ENCODE data around the gene OBP2A. TPM values are rescaled to one million over a fixed set of nuclear protein-coding genes. Genes with fewer than 3 reads are reported as not detected.

OBP2A gene
- total and polyA plus RNA-seq, 3 donors from 2014 or later: 11.8 to 19.0 (median 13.9) TPM

DNA sequence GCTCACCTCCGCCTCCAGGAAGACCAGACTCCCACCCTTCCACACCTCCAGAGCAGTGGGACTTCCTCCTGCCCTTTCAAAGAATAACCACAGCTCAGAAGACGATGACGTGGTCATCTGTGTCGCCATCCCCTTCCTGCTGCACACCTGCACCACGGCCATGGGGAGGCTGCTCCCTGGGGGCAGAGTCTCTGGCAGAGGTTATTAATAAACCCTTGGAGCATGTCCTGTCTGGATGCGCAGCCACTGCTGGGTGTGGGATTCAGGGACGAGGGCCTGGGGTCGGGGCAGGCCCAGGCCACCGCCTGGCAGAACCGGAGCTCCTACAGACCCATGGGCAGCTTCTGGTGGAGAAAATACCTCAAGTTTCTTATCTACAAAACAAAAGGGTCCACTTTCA is 20.6 kb downstream of the OBP2A start:
- no peak overlapping the region for H3K27ac ChIP-seq
- WGBS, 2 donors: 72 to 81% methylated on average over 10 of the region's 10 CpGs
- H3K4me1 ChIP-seq: no peaks in the 10 kb centered on the region
- no peaks in the 10 kb centered on the region for H3K9me3 ChIP-seq
- H3K4me3 ChIP-seq: no peak overlapping the region
- no peak for TF ChIP-seq CTCF (IDR thresholded peaks at IDR 0.05)
- TF ChIP-seq POLR2A (IDR thresholded peaks at IDR 0.05): no peak
- DNase-seq: no peak
- no peaks in the 10 kb centered on the region for H3K27me3 ChIP-seq
- intact Hi-C loops (cut with DNase I; ENCODE audit: low total_unique reads): no loop called here
- H3K36me3 ChIP-seq (ENCODE audit: low read depth, missing control alignments): no peaks in the 10 kb centered on the region

GRCh38 chr9:135567311-135567710 is 21.4 kb downstream of the OBP2A start:
- H3K27me3 ChIP-seq: no peaks in the 10 kb centered on the region
- TF ChIP-seq CTCF (IDR thresholded peaks at IDR 0.05): no peak
- no peak for TF ChIP-seq POLR2A (IDR thresholded peaks at IDR 0.05)
- H3K9me3 ChIP-seq: no peaks in the 10 kb centered on the region
- no peaks in the 10 kb centered on the region for H3K36me3 ChIP-seq (ENCODE audit: low read depth, missing control alignments)
- no peak overlapping the region for H3K4me3 ChIP-seq
- WGBS, 2 donors: 63 to 72% methylated on average over 9 of the region's 9 CpGs
- no peak overlapping the region for H3K27ac ChIP-seq
- DNase-seq: no peak
- intact Hi-C loops (cut with DNase I; ENCODE audit: low total_unique reads): no loop called here
- H3K4me1 ChIP-seq: no peaks in the 10 kb centered on the region

DNA sequence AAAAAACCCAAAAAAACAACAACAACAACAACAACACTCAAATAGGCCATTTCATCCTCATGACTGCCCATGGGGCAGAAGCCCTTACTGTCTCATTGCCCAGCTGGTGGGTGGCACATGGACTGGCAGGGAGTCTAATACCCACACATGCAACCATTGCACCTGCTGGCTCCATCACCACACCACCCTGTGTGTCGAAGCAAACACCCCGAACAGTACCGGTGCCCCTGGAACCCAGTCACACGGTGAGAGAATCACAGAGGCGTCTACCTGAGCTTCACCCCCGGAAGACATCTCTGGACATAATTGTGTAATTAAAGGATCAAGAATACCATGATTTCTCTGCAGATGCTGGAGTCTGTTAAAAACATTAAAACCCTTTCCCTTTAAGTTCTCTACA is 22.1 kb downstream of the OBP2A start:
- intact Hi-C loops (cut with DNase I; ENCODE audit: low total_unique reads): no loop called here
- Histone ChIP-seq H3K27me3 (no peaks in the 10 kb centered on the region), H3K4me3 (no peak overlapping the region), H3K9me3 (no peaks in the 10 kb centered on the region), H3K27ac (no peak overlapping the region), H3K36me3 (ENCODE audit: low read depth, missing control alignments) (no peaks in the 10 kb centered on the region), H3K4me1 (no peaks in the 10 kb centered on the region)
- 91 to 92% methylated on average over 6 of the region's 6 CpGs for WGBS, 2 donors
- DNase-seq: no peak
- TF ChIP-seq POLR2A (IDR thresholded peaks at IDR 0.05) (no peak), CTCF (IDR thresholded peaks at IDR 0.05) (no peak)

DNA sequence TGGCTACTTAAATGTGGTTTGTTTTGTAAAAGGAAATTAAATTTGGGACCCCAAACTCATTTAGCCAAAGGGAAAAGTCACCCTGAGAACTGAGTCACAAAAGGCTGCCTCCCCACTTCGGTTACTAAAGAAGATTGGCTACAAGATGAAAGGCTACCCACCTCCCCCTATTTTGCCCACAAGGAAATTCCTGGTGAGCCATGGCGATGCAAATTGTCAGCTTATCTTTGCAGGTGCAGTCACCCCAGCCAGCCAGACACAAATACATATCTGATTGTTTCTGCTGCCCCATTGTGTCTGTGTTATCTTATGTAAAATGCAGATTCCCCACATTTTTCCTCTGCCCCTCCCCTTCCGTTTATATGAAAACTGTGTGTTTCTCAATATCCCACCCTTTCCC is 24.5 kb downstream of the OBP2A start:
- no peaks in the 10 kb centered on the region for H3K36me3 ChIP-seq (ENCODE audit: low read depth, missing control alignments)
- no peaks in the 10 kb centered on the region for H3K27me3 ChIP-seq
- no peak for DNase-seq
- H3K9me3 ChIP-seq: no peaks in the 10 kb centered on the region
- H3K27ac ChIP-seq: no peak overlapping the region
- intact Hi-C loops (cut with DNase I; ENCODE audit: low total_unique reads): no loop called here
- WGBS, 2 donors: 55% methylated on average over 3 of the region's 3 CpGs
- TF ChIP-seq POLR2A (IDR thresholded peaks at IDR 0.05) (no peak), CTCF (IDR thresholded peaks at IDR 0.05) (no peak)
- H3K4me3 ChIP-seq: no peak overlapping the region
- H3K4me1 ChIP-seq: no peaks in the 10 kb centered on the region

GRCh38 chr9:135572233-135572632 is 26.3 kb downstream of the OBP2A start:
- DNase-seq: no peak
- Histone ChIP-seq H3K9me3 (no peaks in the 10 kb centered on the region), H3K4me3 (no peak overlapping the region), H3K4me1 (no peaks in the 10 kb centered on the region), H3K36me3 (ENCODE audit: low read depth, missing control alignments) (no peaks in the 10 kb centered on the region), H3K27me3 (no peaks in the 10 kb centered on the region), H3K27ac (no peak overlapping the region)
- TF ChIP-seq POLR2A (IDR thresholded peaks at IDR 0.05): no peak
- TF ChIP-seq CTCF (IDR thresholded peaks at IDR 0.05): no peak
- WGBS, 2 donors: 87 to 94% methylated on average over 2 of the region's 2 CpGs
- intact Hi-C loops (cut with DNase I; ENCODE audit: low total_unique reads): no loop called here
